Fibroblast of mammary gland (primary cell): Measurements from ENCODE around the gene ZSCAN1.
A peak's percentile ranks its signal among the peaks of the same experiment; 100 is the strongest.

Experiments
- DNase-seq: peaks from one replicate; pipeline ENCODE4 v3.0.0-alpha.2; 2010; ENCODE audit warnings: low read depth
- H3K4me3 ChIP-seq: 2 replicates; pipeline ENCODE4 v1.5.1; 2011; ENCODE audit warnings: low read depth, mild to moderate bottlenecking, low read length, moderate library complexity; ENCODE audit not compliant: control insufficient read depth
- TF ChIP-seq, protein P1 (sequence below): conservative IDR thresholded peaks from 2 replicates; pipeline ENCODE4 v1.5.1; 2011; ENCODE audit warnings: low read depth, low read length, inconsistent platforms; ENCODE audit not compliant: control insufficient read depth, insufficient read depth

The ZSCAN1 gene

GRCh38 chr19:58021541-58022282, 12.1 kb upstream of the ZSCAN1 start:
- no peak overlapping the region for H3K4me3 ChIP-seq
- DNase-seq, result peak; percentile 61
- TF ChIP-seq, protein P1, sequence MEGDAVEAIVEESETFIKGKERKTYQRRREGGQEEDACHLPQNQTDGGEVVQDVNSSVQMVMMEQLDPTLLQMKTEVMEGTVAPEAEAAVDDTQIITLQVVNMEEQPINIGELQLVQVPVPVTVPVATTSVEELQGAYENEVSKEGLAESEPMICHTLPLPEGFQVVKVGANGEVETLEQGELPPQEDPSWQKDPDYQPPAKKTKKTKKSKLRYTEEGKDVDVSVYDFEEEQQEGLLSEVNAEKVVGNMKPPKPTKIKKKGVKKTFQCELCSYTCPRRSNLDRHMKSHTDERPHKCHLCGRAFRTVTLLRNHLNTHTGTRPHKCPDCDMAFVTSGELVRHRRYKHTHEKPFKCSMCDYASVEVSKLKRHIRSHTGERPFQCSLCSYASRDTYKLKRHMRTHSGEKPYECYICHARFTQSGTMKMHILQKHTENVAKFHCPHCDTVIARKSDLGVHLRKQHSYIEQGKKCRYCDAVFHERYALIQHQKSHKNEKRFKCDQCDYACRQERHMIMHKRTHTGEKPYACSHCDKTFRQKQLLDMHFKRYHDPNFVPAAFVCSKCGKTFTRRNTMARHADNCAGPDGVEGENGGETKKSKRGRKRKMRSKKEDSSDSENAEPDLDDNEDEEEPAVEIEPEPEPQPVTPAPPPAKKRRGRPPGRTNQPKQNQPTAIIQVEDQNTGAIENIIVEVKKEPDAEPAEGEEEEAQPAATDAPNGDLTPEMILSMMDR, result peak; percentile 44

DNA sequence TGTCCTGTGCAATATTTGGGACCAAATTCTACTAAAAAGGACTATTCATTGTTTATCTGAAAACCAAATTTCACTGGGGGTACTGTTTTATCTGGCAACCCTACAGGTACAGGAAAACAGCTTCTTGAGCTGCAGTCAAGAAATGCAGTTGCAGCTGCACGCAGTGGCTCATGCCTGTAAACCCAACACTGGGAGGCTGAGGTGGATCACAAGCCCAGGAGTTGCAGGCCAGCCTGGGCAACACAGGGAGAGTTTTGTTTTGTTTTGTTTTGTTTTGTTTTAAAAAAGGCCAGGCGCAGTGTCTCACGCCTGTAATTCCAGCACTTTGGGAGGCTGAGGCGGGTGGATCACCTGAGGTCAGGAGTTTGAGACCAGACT, 11.6 kb upstream of the ZSCAN1 start:
- DNase-seq, result no peak
- TF ChIP-seq, protein P1, result no peak
- H3K4me3 ChIP-seq, result no peak overlapping the region

- TF ChIP-seq, protein P1, result no peak
- DNase-seq, result no peak
- H3K4me3 ChIP-seq, result no peak overlapping the region
These were observed 9.2 kb upstream of the ZSCAN1 start for GRCh38 chr19:58024661-58025060.

DNA sequence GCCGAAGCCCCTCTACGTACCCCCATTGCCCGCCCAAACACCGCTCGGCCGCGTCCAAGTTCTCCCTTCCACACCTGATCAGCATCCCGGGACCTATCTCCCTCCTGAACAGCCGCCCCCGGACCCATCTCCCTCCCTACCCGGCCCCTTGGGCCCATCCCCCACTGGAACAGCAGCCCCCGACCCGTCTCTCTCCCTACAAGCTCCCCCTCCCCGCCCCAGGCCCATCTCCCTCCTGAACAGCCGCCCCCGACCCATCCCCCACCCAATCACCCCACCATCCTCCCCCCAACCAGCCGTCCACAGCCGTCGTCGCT, 610 bp downstream of the ZSCAN1 start:
- H3K4me3 ChIP-seq, result no peak overlapping the region
- TF ChIP-seq, protein P1, result no peak
- no peak for DNase-seq

- no peak overlapping the region for H3K4me3 ChIP-seq
- TF ChIP-seq, protein P1, result no peak
- DNase-seq, result no peak
These were observed 2.0 kb downstream of the ZSCAN1 start for GRCh38 chr19:58035863-58036262.

DNA sequence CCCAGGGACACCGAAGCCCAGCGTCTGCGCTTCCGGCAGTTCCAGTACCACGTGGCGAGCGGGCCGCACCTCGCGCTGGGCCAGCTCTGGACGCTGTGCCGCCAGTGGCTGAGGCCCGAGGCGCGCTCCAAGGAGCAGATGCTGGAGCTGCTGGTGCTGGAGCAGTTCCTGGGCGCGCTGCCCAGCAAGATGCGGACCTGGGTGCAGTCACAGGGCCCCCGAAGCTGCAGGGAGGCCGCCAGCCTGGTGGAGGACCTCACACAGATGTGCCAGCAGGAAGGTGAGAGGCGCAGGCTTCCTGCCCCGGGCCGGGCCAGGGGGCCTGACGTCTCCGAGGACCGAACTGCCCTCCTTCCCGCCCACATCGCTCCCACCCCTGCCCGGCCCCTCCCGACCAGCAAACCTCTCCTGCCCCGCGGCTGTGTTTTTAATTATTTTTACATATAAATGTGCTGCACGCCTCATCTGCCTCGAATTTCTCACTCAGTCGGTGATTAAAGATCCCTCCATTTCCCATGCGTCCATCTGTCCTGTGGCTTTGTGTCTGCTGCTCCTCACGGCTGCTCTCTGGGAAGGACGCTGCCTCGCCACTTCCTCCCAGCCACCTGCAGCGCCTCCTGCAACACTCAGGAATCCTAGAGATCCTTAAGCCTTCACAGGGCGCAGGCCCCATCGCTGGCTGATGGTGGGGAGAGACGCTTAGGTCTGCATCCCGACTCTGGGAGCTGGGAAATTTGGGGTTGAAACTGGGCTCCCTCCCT, 4.3 kb downstream of the ZSCAN1 start:
- no peak overlapping the region for H3K4me3 ChIP-seq
- DNase-seq, result no peak
- TF ChIP-seq, protein P1, result no peak
